Medulla oblongata (tissue), 1 donor: ENCODE results near the gene APIP.

Experiments used
- DNase-seq: peaks from one replicate; pipeline ENCODE4 v3.0.0-alpha.2; 2015; ENCODE audit errors: extremely low spot score

APIP gene

DNA sequence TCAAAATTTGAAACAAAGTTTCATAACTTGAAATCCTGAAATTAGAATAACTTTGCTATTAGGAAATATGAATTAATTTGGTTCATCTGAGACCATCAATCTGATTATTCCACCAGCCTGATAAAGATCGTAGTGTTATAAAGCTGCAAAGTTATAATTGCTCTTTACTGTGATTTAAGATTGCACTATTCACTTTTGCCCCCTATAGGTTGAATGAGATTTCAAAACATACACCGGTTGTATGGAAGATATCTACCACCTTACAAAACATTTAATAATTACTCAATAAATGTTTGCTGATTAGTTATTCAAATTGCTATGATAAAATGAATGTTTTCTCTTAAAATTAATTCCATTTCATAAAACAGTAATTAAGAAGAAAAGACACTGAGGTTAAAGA lies 26.1 kb downstream of the APIP start:
- DNase-seq: no peak

DNA sequence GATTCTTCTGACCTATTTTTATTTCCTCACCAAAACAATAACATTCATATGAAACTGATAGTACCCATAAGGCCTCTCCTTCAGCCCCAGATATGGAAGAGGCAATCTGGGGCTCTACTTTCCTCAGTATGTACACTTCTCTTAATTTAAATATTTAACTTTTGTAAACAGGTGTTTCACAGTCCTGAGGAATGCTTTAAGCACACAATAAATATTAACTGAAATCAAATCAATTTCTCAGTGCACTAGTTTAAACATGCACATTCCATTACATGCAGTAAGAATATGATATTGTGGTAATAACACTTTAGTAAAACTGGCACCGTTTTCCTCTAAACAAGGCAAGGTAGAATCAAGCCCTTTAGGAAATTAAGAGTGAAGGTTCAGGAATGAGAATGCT lies 28.9 kb downstream of the APIP start:
- no peak for DNase-seq

DNA sequence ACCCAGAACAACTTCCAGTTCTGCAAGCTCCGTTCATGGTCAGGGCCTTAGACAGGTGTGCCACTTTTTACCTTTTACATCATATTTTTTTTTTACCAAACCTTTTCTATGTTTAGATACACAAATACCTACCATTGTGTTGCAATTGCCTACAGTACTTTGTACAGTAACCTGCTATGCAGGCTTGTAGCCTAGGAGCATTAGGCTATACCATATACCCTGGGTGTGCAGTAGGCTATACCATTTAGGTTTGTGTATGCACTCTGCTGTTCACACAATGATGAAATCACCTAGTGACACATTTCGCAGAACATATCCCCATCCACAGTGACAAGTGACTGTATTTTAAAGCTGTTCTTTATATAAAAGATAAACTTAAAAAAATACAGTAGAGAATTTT lies 29.6 kb downstream of the APIP start:
- DNase-seq: no peak

DNA sequence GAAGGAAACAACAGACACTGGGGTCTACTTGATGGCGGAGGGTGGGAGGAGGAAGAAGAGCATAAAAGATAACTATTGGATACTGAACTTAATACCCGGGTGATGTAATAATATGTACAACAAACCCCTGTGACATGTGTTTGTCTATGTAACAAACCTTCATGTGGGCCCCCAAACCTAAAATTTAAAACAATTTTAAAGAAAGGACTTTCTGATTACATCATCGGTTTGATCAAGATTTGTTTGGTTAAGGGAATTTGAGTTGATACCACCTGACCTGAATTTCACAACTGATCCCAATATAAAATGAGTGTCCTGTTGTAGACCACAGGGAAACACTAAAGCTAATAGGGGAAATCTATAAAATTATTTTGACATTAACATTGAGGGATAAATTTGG lies 34.3 kb downstream of the APIP start:
- DNase-seq: no peak

DNA sequence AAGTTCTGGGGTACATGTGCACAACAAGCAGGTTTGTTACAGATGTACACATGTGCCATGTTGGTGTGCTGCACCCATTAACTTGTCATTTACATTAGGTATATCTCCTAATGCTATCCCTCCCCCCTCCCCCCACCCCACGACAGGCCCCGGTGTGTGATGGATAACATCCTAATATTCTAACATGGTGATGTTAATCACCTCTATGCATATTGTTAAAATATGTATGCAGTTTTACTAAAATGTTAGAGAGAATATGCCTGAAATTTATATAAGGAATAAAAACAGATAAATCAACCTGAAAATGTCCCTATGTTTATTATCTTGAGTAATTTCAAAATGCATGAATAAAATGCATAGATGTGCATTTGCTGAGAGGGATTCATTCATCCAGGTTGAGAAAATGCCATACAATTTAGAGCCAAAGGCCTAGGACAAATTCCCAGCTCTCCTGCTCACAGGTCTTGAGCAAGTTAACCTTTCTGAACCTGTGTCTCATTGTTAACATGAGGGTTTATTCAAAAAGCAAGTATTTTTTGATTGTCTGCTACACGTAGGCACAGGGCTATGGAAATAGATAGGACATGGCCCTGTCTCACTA lies 38.7 kb downstream of the APIP start:
- DNase-seq: no peak

DNA sequence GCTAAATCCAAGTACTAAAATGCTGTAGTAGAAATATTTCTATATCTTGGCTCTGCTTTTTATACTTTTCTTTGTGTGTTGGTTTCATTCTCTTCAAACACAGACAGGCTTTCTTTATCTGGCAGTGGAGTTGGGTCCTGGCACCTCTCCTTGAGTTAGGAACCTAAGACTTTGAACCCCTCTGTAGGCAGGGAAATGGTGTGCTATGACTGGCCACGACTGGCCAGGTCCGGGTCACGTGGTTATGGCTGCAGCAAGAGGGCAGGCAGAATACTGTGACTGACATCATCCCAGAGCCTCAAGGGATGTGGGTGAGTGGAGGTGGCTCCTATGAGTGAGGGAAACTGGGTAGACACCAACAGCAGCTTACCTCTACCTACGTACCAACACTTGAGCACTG lies 42.0 kb downstream of the APIP start:
- DNase-seq: no peak

DNA sequence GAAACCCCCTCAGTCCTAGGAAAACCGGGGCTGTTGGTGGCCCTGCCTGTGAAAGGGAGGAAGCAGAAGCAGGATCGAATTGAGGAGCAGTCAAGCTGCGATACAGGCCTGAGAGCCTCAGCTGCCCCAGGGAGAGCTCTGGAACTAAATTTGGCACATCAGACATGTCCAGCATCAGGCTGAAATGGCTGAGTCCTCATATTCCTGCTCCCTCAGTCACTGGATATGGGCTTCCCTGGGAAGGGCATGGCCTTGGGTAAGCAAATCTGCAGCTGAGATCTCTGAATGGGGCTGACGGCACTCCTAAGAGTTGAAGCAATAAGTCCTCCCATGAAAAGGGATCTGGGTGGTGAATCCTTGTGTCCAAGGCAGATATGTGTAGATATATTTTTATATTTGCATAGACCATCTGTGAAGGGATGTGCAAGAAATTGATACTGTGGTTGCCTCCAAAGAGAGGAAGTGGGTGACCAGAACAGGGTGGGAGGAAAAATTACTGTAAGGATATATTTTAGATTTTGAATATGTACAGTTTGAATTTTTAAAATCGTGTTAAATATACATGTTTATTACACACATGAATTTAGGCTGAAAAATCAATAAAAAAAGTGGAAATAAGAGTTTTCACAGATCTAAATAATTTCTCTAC lies 45.5 kb downstream of the APIP start:
- no peak for DNase-seq

DNA sequence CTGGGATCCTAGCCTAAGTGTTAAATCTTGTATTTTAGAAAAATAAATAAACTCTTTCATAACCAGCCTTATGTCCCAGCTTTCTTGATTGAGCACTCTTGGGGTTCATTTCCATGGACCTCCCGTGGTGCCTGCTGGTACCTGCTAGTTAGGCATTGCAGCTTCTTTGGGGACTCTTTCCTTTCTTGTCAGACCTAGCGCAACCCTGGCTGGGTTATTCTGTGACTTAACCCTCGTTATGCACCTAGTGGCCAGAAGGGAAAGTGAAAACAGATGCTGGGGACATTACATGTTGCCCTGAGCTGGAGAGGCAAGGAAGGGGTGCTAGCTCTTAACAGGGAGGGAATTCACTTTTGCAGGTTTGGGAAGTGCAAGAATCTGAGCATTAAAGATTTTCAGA lies 46.8 kb downstream of the APIP start:
- no peak for DNase-seq

DNA sequence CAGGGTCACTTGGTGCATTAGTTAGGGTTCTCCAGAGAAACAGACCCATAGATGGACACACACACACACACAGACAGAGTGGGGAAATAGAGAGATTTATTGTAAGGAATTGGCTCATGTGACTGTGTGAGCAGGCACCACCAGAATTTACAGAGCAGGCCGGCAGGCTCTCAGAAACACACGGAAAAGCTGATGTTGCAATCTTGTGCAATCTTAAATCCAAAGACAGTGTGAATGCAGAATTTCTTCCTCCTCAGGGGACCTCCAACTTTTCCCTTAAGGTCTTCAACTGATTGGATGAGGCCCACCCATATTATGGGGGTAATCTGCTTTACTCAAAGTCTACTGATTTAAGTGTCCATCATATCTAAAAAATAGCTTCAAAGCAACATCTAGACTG lies 49.8 kb downstream of the APIP start:
- DNase-seq: no peak

DNA sequence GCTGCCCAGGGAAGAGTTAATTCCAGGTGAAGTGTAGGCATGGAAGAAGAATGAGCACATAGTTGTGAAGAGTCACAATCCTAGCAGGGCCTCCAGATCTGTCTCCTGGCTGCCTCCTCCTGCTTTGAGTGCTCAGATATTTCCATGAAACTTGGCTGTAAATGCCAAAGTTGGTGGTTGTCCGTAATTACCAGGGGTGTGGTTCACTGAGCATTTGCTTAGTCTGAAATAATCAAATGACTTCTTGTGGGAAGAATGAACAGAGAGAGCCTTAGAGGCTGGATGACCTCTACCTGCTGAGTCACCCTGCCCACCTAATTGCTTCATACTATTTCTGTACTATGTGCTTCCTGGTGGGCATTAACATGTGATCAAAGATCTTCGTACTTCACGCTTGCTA lies 50.9 kb downstream of the APIP start:
- no peak for DNase-seq

DNA sequence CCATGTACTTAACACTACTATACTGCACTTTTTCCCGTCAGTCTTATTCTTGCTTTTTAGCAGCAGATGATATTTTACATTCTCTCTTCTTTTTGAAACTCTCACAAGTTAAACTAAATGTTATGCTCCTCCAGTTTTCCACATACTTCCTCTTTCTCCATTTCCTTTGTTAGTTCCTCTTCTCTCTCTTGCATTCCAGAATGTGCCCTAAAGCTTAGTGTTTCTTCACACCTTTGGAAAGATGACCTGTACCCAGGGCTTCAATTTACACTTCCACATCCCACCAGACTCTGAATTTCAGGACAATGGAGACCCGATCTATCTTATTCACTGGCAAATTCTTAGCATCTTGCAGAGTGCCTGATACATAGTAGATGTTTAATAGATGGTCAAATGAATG lies 51.8 kb downstream of the APIP start:
- DNase-seq: peak; percentile 32

DNA sequence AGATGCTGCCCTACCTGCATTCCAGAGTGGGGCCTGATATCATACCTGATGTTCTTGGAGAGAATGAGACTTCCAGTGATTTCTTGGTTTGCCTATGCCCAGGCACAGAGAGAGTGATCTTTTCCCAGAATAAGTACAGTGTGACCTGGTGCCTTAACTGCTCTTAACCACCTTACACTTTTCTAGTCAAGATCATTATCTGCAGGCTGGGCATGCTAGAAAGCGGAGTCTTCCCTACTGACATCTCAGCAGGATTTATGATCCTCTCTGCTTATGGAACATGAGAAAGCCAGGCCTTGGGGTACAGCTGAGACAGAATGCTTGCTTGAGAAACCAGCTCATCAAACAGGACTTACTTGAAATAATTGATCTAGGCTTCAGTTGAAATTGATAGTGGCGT lies 53.1 kb downstream of the APIP start:
- DNase-seq: no peak

DNA sequence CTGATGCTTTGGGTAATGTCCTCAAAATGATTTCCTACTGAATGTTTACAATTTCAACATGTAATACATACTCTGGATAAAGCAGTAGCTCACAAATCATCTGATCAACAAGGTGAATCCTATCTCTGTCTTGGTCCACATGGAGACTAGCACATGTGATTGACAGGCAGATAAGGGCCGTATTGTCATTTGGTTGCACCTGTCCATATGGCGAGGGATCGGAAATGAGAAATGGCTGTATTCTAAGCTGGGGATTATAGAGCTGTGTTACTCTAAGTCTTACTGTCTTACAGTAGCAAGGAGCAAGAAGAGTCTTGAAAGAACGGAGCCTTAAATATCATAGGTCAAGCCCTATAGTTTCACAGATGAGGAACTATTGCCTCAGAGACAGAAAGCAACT lies 55.7 kb downstream of the APIP start:
- no peak for DNase-seq

DNA sequence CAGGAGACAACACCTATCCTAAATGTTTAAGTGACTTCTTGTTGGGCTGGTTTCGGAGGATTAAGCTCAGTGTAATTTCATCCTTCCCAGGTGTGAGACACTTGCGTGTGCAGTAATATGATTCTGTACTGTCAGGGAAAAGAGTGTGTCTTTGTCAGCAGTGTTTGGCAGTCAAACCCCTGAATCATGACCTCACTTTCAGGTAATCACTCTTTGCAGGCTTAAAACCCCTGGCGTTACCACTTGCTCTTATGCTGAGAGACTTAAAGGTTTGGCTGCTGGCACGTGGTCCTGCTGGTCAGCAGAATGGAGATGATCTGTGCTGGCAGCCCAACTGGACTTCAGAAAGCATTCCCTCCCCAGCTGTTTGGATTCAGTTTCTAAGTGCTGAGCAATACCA lies 56.1 kb downstream of the APIP start:
- DNase-seq: no peak

DNA sequence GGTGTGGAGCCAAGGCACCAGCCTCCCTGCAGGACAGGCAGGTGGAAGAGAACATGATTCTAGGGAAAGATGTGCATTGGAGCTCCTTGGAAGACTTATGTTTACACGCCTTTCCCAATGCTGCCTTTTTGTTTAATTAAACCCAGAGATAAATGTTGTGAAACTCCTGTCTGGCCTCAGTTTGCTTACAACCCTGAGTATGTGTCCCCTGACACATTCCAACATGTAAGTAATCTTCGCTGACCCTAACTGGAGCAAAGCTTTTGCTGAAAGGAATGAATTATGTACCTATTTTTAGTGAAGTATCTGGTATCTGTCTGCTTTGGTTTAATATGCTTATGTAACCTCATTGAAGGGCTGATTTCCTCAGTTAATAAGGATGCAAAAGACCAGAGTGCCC lies 56.7 kb downstream of the APIP start:
- DNase-seq: no peak

DNA sequence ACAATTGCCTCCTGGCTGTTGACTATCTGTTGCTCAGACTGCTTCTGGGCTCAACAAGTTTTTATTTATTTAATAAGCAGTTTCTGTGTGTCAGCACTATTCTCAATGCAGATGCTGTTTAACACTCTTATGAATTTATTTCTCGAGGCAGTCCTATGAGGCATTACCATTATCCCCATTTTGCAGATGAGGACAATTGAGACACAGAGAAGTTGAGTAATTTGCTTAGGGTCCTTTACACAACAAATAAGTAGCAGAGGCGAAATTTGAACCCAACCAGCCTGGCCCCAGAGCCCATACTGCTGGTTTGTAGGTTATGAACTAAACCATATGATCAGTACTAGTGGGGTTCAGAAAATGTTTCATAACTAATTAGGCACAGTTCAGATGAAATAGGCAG lies 58.7 kb downstream of the APIP start:
- DNase-seq: no peak

DNA sequence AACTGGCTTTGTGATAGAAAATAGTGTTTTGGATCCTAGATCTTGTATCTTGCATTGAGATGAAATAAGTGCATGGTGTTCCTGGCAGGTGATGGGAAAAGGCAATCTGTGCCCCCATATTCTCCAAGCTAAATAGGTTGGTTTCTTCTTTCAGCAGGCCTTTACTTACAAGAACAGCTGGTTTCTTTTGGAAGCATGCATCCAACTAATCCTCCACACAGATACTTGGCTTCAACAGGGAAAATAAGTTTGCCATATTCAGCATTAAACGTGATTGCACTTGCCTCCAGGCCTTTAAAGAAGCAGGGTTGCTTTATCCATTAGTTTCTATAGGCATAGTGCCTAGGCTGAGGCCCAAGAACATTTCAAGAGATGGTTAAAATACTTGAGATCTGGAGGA lies 59.9 kb downstream of the APIP start:
- no peak for DNase-seq

DNA sequence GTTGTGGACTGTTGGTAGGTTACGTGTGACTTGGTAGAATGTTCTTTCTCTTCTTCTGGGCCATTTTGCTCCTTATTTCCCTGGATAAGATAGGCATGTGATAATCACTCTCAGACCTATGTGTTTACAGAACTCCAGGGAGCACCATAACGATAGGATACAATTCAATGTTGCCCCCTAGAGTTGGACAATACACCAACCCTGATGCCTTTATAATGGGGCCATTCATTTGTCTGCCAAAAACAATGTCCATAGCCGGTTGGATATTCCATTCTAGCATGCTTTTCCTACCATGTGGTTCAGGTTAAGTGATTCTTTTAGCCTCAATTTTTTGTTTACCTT lies 60.5 kb downstream of the APIP start:
- DNase-seq: no peak

DNA sequence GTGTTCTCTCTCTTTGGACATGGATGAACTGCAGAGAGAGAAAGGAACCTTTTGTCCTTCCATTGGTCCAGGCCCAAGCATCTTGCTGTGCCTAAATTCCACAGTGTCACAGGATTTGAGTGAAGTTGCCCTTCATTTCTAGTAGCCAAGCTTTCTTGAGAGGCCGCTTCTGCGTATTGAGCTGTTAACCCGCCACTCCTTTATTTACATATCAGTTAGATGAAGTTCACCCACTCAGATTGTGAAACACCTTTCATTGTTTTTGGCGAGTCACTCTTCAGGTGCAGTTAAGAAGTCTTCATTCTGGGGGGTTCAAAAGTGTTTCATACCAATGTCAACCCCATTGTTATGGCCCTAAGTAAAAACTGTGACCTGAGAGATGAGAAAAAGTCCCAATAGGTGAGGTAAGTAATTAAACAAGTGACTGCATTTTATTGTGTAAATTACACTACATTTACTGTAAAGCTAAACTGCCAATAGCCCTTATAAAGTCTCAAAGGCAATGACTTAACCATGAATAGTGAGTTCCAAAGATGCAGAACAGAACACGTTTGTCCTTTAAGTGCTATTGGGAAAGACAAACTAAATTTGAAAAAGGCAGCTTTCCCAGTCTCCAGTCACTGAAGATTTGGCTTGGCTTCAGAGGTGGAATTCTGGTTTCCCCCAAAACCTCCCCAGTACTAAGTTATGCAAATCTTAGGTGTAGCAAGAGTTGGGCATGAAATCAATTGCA lies 61.0 kb downstream of the APIP start:
- DNase-seq: no peak

DNA sequence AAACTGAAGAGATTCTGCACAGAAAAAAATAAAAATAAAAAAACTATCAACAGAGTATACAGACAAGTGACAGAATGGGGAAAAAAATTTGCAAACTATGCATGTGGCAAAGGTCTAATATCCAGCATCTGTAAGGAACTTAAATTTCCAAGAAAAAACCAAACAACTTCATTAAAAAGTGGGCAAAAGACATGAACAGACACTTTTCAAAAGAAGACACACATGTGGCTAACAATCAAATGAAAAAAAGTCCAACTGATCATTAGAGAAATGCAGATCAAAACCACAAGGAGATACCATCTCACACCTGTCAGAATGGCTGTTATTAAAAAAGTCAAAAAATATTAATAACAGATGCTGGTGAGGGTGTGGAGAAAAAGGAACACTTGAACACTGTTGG lies 64.3 kb downstream of the APIP start:
- no peak for DNase-seq

DNA sequence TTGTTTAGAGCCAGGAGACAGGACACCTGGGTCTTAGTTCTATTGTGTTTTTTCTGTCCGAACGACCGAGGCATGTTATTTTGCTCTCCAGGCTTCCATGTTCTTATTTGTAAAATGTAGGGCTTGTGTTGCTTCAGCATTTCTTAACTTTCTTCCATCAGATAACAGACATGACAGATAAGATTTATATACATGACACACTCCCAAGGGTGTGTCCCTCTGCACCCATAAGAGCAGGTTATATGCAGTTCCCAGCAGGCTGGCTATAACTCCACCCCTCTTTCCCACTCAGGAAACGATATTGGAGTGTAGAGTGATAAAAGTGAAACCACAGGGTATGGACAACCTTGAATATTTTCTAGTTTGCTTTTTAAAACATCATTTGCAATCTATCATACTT lies 65.8 kb downstream of the APIP start:
- no peak for DNase-seq

DNA sequence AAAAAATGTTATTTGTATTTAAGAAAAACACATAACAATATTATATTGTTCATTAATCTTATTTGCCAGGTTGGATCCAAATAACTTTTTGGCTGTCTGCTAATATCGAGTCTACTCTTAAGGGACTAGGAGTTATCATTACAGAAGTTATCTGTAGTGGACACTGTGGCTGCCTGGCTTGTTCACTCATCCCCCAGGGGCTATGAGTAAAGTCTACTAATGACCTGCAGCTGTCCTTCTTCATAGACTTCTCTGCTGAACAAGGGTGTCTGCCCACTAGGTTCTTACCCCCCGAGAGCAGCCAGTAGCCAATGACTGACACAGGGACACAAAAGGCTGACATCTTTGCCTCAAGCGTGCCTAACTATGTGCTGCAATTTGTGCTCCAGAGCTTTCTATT lies 69.7 kb downstream of the APIP start:
- no peak for DNase-seq

DNA sequence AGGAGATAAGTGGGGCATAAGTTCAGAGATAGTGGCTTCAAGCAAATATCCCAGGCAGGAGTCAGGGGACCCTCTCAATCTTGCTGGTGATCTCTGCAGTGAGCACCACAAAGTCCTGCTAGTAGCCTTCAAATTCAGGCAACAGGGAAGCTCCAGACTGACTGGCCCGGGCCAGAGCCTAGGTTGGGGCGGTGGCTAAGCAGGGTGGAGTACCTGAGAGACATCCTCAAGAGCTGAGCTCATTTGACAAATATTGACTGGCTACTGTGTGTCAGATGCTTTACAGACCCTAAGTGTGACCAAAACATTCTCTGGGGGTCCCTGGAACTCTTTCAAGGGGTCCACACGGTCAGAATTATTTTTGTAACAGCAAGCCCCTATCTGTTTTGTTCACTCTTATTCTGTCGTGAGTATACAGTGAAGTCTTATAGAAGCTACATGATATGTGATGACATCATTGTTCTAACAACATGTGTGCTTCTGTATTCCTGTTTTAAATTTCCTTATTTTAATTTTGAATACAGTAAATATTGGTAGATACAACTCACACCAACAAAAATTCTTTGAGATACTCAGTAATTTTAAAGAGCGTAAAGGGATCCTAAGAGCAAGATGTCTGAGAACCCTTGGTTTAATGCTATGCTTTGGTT lies 71.6 kb downstream of the APIP start:
- DNase-seq: no peak
